HG03064 (cell line): ENCODE measurements around the gene M1AP.

Experiments
- ATAC-seq: cut with Tn5 transposase; IDR thresholded peaks from one replicate; pipeline ENCODE4 v1.9.1; 2021; ENCODE audit warnings: low read depth; ENCODE audit not compliant: unreplicated experiment

M1AP gene, protein sequence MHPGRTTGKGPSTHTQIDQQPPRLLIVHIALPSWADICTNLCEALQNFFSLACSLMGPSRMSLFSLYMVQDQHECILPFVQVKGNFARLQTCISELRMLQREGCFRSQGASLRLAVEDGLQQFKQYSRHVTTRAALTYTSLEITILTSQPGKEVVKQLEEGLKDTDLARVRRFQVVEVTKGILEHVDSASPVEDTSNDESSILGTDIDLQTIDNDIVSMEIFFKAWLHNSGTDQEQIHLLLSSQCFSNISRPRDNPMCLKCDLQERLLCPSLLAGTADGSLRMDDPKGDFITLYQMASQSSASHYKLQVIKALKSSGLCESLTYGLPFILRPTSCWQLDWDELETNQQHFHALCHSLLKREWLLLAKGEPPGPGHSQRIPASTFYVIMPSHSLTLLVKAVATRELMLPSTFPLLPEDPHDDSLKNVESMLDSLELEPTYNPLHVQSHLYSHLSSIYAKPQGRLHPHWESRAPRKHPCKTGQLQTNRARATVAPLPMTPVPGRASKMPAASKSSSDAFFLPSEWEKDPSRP

DNA sequence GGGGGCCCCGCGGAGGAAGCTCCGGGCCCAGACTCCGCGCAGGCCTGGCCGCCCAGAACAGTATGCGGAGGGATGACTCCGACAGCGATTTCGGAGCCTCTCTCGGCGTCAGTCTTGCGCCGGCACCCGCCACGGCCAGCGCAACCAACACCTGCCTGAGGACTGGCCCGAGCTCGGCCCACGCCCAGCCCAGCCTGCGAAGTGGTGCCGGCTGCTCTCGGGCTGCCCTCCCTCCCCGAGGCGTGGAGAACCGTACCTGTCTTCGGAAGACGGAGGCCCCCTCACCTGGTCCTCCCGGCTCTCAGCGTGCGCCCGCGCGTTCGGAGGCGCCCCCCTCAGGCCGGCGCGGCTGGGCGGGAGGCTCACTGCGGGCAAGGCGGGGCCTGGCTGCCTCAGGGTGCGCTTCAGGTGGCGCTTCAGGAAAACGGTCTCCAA lies at the start of gene M1AP:
TSS of gene M1AP (minus strand) at position 322 of the 435 bp plus-strand sequence. CDS start 8,055 bp downstream, outside the sequence.
- no peak for ATAC-seq

- no peak for ATAC-seq
Measured at GRCh38 chr2:74696829-74697228, 48.7 kb upstream of the M1AP start.

DNA sequence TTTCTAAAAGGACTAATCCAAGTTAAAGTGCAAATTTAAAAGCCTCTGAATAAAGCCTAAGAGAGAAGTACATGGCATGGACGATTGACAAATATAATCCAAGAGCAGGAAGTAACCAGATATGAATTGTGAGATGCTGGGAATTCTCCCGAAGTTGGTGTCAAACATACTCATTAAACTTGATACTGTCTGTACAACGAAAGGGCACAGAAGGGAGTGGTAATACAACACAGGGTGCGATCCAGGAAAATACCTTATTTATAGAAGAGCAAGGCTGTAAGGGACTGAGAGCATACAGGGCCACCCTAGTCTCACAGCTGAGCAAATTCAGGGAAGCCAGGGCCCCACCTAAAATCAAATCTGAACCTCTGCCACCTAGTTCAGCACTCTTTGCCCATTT lies 47.5 kb upstream of the M1AP start:
- no peak for ATAC-seq

DNA sequence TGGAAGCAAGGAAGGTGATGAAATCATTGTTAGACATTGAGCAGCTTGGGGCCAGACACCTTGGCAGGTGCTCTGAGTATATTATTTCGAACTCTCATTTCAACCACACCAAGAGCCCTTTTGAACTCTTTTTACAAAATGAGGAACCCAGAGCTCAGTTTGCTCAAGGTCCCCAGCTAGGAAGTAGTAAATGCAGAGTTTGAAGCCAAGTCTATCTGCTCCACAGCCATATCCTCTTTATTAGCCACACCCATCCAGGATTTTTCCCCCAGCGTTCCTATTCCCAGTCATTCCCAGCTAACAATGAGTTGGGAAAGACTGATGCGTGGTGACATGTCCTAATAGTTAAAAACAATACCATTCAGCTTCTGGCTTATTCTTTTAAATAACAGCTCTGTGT lies 46.2 kb upstream of the M1AP start:
- ATAC-seq, result no peak

DNA sequence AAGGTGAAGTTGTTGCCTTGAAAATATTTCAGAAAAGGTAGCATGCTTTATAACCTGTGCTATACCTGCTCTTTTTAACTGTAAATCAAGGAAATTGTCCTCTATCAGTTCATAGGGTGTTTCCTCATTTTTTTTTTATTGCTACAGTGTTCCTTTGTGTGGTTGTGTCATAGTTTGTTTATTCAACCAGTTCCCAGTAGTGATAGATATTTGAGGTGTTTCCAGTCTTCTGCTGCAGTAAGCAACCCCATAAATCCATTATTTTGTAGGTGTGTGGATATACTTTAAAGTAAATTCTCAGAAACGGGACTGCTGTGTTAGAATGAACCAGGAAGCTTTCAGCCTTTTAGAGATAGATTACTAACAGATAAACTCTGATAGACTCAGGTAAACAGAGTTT lies 45.5 kb upstream of the M1AP start:
- ATAC-seq, result no peak

- ATAC-seq, result no peak
Measured at GRCh38 chr2:74693213-74693612, 45.1 kb upstream of the M1AP start.

GRCh38 chr2:74691929-74692328 lies 43.8 kb upstream of the M1AP start:
- ATAC-seq, result no peak

- ATAC-seq, result no peak
Measured at GRCh38 chr2:74690571-74690970, 42.4 kb upstream of the M1AP start.

DNA sequence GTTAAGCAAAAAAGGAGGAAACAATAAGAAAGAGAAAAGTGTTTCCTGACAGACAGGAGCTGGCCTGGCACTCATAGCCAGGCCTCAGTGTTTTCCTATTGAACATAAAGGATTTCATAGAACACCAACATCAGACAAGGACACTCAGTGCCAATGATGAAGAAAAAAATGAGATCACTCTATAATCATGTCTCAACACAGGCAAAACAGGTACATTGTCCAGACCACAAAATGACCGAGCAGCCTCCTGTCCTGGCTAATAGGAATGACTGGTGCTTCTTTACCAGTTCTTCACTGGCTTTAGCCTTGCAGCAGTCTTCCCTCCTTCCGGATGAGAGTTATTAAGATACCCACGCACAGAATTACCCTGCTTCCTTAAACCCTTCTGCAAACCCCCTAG lies 41.5 kb upstream of the M1AP start:
- no peak for ATAC-seq

- ATAC-seq, result no peak
Measured at GRCh38 chr2:74688881-74689280, 40.8 kb upstream of the M1AP start.

- ATAC-seq, result no peak
Measured at GRCh38 chr2:74685408-74685807, 37.3 kb upstream of the M1AP start.

- no peak for ATAC-seq
Measured at GRCh38 chr2:74682501-74682900, 34.4 kb upstream of the M1AP start.

DNA sequence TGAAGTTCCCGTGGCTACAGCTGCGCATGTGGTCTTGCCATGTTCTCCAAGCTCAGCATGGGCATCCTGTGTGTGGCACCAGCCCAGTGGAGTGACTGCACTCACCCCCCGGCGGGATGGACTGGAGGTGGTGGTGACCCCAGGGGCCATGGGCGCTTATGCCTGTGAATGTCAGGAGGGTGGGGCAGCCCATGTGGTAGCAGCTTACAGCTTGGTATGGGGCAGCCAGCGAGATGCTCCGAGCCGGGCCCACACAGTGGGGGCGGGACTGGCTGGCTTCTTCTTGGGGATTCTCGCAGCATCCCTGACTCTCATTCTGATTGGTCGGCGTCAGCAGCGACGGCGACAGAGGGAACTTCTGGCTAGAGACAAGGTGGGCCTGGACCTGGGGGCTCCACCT lies 31.5 kb upstream of the M1AP start:
- no peak for ATAC-seq

DNA sequence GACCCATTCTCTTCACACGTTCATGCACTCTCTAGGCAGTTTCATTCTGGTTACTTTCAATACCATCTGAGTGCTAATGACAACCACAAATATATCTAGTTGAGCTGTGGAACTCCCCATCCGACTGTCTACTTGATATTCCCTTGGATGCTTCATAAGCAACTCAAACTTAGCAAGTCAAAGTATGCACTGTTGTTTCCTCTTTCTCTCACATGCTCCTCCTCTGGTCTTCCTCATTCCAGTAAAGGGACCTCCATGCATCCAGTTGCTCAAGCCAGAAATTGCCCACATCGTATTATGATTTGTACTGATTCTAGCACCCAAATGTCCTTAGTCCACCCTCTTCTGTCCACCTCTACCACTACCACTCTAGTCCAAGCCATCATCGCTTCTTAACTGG lies 28.2 kb upstream of the M1AP start:
- ATAC-seq, result no peak

- ATAC-seq, result no peak
Measured at GRCh38 chr2:74675090-74675489, 27.0 kb upstream of the M1AP start.

DNA sequence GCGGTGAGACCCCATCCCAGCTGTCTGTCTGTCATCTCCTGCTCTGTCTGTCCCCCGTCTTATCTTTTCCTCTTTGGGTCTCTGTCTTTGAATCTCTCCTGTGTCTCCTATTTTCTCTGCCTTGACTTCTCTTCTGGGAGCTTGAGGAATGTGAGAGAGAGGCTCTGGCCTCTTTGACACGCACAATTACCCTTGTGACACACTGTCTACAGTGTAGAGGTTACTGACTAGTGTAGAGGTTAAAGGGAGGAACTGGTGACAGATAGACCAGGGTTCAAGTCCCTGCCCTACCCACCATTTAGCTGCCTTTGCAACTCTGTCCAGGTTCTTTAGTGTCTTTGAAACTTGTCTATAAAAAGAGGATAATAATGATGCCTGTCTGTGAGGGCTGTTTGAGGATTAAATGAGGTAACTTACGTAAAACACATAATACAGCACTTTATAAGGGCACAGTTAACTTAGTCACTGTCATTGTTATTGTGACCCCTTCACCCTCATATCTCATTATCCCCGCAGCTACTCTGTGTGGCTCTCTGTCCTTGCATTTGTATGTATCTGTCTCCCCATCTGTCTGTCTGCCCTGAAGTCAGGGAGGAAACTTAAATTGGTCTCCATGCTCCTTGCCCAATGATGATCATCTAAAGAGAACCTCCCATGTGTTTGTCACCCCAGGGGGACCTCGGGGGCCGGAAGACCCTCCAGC lies 25.8 kb upstream of the M1AP start:
- ATAC-seq, result no peak

DNA sequence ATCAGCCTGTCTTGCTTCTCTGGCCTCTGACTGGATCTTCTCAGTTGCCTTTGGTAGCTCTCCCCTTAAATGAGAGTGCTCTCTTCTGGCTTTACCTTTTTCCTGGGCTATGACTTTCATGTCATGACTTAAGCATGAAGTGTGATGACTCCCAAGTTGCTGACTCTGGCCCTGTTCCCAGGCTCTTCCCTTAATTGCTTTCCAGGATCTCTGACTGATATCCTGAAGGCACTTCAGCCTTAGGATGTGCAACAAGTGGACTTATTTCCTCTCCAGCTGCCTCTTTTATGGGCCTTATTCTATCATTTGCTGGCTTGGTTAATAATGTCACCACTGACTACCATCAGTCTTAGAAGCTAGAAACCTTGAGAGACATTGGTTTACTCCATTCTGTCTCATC lies 23.3 kb upstream of the M1AP start:
- ATAC-seq, result no peak

GRCh38 chr2:74670263-74670662 lies 22.1 kb upstream of the M1AP start:
- no peak for ATAC-seq

GRCh38 chr2:74668087-74668486 lies 20.0 kb upstream of the M1AP start:
- no peak for ATAC-seq

DNA sequence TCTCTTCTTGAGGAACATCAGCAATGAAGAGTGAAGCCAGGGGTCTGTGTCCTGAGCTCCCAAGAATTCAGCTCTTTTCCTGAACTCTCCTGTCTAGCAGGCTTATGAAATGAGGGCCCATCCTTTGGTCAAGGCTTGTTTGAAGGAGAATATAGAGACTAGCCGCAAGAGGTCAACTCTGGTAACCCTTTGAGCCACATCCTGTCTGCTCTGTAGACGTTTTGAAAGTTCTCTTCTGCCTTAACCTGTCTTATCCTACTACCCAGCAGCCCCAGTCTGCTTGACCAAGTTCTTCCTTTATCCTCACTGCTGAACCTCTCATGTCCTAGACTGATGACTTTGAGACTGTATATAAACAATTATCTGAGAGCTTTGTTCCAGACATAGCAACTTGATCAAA lies 11.3 kb upstream of the M1AP start:
- no peak for ATAC-seq

GRCh38 chr2:74658516-74658915 lies 10.4 kb upstream of the M1AP start:
- ATAC-seq, result no peak

GRCh38 chr2:74655579-74655978 lies 7.4 kb upstream of the M1AP start:
- ATAC-seq, result no peak
